ENCODE results near the gene GPR153. TPM values are rescaled to one million over a fixed set of nuclear protein-coding genes. Genes with fewer than 3 reads are reported as not detected.

GPR153 gene
- total RNA-seq, 1 donor from 2014 or later: 3.0 TPM

DNA sequence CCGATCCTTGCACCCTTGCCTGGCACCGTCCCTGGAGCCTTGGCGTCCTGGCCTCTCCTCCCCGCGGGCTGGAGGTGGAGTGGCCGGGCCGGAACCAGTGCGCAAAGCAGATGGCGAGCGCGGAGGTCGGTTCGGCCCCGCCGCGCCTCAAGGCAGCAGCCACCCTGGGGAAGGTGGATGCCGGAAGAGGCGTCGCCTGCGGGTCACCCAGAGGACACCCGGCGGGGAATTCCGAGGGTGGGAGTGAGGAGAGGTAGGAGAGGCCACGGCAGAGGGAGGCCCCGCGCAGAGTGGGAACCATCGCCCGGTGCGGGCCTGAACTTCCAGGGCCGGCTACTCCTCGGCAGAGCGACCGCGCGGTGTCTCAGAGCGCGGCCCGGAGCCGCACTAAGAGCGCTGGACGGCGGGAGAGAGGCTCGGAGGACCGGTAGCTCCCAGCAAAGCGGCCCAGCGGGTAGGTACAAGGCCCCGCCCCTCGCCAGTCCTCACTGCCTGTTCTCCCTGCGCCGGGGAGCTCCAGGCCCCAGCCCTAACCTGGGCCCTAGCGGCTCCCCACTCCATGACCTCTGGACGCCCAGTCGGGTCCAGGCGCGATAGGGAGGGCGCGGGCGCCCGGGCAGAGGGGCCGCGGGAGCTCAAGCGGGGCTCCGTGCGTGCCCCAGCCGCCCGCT lies 54.9 kb downstream of the GPR153 start, which contains the start of gene RNF207:
Gene RNF207, plus strand, starts transcription at position 271 of the 671 bp plus-strand sequence. CDS start 417 bp downstream, outside the sequence.
- DNase-seq (ENCODE audit: low read depth in 2 of 2): peak; percentile 43 to 47

DNA sequence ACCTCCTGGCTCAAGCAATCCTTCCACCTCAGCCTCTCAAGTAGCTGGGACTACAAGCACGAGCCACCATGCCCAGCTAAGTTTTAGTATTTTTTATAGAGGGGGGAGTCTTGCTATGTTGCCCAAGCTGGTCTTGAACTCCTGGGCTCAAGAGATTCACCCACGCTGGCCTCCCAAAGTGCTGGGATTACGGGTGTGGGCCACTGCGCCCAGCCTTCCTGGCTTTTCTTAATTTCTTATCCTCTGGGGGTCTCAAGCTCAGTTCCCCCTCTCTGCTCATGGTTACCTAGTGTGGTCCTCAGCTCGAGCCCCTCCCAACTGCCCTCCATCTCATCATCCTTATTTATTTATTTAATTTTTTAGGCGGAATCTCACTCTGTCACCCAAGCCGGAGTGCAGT lies 58.6 kb downstream of the GPR153 start:
- DNase-seq (ENCODE audit: low read depth in 2 of 2): no peak

DNA sequence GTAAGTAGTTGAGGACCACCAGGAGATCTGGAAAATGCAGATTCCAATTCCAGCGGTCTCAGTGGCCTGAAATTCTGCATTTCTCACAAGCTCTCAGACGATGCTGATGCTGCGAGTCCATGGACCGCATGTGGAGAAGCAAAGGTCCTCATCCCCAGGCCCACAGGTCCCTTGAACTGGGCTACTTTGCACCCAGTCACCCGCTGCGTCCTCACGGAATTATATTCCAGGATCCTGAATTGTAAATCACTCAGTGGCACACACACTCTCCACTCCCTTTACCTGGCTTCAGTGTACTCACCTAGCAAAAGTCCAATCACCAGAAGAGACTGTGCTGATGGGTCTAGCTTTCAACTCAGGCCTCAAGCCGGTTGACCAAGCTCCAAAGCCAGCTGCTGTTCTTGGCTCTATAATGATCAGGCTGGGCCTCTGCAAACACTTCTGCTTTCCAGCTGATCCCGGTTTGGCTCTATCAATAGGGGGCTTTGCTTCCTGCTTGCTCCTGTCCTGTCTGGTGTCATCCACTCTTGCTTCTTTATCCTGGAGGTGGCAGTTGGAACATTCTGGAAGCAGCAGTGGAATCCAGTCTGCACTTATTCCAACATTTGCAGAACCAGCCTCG lies 60.6 kb downstream of the GPR153 start:
- no peak for DNase-seq (ENCODE audit: low read depth in 2 of 2)

DNA sequence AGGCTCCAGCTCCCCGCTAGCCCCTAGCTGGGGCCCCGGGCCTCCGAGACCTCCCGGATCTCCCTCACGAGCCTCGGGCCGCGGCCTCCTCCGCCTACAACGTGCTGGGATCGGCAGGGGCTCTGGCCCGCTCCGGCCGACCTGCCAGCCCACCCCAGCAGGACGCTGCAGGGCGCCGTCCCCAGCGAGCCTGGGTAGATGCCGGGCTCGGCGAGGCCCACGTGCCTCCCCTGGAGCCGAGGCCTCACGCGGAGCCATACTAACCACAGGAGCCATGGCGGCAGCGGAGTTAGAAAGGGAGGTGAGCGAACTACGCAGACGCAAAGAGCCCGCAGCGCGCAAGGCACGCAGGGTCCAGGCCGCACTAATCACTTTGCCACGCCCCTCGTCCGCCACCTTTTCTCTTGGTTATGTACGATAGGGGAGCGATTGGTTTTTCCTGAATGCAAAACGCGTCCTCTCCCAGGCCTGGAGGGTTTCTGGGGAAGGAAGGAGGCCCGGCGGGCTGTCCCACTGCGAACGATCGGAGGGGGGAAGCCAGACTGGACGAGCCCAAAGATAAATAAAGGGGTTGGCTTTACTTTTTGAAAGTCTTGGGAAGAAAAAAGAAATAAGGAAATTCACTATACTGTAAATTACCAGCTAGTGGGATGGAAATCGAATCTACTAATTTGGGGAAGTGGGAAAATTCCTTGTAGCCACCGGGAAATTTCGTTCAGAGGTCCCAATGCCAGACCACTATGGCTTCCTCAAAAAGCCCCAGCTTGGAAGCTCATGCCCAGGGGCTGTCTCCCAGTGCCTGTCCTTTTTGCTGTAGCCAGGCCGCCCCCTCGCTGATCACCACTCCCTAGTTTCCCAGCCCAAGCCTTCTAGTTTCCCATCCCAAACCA lies 61.4 kb downstream of the GPR153 start, which contains the start of gene RPL22:
Gene RPL22, minus strand, starts transcription at position 298 of the 890 bp plus-strand sequence. Its CDS starts 22 bp downstream, at position 276.
- DNase-seq (ENCODE audit: low read depth in 2 of 2): peak; percentile 99

DNA sequence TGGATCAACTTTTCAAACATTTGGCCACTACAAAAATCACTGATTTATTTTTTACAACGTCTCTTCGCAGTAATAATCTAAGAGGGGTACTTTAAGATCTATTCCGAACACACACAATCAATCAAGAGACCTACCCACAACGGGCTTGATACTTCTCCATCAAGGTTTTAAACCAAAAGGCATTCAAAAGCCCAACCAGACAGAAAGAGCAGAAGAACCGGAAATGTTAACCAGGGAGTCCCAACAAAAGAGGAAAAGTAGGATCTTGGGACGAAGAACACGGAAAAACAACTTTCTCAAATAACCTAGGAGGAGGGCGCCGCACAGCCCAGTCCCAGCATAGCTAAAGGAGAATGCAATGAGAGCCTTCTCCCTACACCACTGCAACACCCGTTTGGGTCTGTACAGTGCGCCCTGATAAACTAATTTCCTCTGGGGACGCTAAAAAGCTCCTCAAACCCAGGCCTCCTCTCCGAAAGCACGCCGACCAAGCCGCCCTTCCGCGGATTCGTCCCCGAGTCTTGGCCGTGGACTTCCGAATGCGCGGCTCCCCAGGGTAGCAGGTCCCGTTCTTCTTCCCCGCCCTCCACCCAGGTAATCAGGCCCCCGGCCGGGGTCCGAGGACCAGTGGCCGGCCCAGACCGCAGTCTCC lies 62.1 kb downstream of the GPR153 start:
- peak; percentile 39 to 40 for DNase-seq (ENCODE audit: low read depth in 2 of 2)

DNA sequence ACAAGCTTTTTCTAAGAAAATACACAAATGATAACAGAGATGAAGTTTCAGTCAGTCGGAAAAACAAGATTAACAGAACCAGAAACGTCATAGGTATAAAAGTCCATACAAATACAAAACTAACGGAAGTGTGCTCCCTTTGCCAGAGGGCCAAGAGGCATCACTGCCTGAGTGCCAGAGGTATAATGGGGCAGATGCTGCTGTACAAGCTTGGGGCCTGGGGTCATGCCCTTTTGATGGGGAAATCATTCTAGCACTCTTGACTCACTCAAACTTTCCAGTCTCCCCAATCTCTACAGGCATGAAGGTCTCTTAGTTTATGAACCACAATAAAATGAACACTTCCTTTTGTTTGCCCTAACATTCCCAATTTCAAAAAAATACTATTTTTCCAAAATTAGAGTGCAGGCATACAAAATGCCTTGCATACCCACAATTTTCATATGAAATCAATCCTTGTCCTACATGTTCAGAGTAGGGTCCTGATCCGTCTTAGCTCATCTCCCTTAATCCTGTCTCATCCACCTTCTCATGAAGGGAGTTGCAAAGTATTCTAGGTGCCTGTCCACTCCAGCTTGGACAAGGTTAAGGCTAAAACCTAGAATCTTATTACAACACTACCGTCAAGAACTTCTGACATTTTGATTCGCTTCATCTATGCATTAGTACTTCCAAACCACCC lies 63.0 kb downstream of the GPR153 start:
- no peak for DNase-seq (ENCODE audit: low read depth in 2 of 2)

Other genes starting within 250 kb of the GPR153 start
- gene KCNAB2, start 215.2 kb downstream of the GPR153 start, total RNA-seq: 0.65 and 0.99 TPM in 2 replicates
- under 0.01 TPM in 2 replicates for gene CHD5, start 80.8 kb downstream of the GPR153 start, total RNA-seq
- gene RPL22, start 61.5 kb downstream of the GPR153 start, total RNA-seq: 149 and 152 TPM in 2 replicates
- gene RNF207, start 55.0 kb downstream of the GPR153 start, total RNA-seq: 2.4 and 2.6 TPM in 2 replicates
- 51.6 and 72.6 TPM in 2 replicates for gene ICMT, start 25.1 kb downstream of the GPR153 start, total RNA-seq
- gene HES3, start 16.9 kb downstream of the GPR153 start, total RNA-seq: not detected in 2 replicates
- gene ACOT7, start 132.7 kb upstream of the GPR153 start, total RNA-seq: 10.7 and 25.1 TPM in 2 replicates
- 7.3 and 19.8 TPM in 2 replicates for gene HES2, start 158.8 kb upstream of the GPR153 start, total RNA-seq
- 0.20 and 0.65 TPM in 2 replicates for gene ESPN, start 163.7 kb upstream of the GPR153 start, total RNA-seq
- 3.3 and 5.2 TPM in 2 replicates for gene TNFRSF25, start 205.1 kb upstream of the GPR153 start, total RNA-seq
- 17.9 and 20.9 TPM in 2 replicates for gene PLEKHG5, start 230.6 kb upstream of the GPR153 start, total RNA-seq

All from lung microvascular endothelial cell (primary cell).